ENCODE measurements around the gene C15orf40.

DNA sequence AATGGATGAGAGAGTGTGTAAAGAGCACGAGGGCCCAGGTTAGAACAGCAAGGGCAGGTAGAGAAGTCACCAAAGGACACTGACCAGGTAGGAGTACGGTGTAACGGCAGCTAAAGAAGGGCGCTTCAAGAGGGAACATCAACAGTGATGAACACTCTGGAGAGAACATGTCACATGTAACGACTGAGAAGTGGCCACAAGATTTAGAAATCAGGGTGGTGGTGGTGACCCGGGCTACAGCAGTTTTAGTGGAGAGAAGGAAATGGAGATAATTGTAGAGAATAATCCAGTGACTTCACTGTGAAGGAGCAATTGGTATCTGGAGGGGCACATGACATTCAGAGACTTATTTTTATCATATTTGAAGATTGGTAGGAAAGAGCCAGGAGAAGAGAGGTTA lies 1.2 kb upstream of the C15orf40 start:
- TF ChIP-seq GATA2 (IDR thresholded peaks at IDR 0.05; ENCODE audit: low read depth, low read length) = no peak
- no peak for TF ChIP-seq GATA3 (IDR thresholded peaks at IDR 0.05; ENCODE audit: low read depth, low read length)
